ENCODE data around the gene RPS15.
"Not testable (repeated sequence)": the region's sequence is repeated elsewhere in the genome, so short reads cannot be mapped to it uniquely, and the experiment has no call there.

Gene RPS15

DNA sequence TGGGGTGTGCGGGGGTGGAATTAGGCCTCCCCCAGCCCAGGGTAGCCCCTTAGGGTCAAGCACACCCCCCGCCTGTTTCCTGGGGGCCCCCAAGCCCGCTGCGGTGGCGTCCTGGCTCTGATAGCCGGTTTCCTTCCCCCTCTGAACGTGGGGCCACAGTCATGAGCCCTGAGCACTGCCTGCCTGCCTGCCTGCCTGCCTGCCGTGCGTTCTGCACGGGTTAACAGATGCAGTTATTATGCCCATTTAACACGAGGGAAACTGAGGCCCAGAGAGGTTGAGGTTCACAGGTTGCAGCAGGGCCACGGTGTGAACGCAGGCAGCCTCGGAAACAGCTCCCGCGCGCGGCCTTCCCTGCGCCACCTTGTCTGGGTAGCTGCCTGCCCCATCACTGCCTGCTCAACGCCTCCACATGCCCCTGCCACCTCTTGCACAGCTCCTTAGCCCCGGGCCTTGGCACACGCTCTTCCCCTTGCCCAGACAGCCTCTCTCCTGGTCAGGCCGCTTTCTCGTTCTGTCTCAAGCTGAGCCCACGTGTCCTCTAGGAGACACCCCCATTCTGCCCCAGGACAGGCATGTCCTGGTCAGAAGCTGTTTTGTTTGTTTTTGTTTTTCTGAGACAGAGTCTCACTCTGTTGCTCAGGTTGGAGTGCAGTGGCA is 35.7 kb upstream of the RPS15 start:
- DNase-seq (ENCODE audit: low spot score) = no peak

DNA sequence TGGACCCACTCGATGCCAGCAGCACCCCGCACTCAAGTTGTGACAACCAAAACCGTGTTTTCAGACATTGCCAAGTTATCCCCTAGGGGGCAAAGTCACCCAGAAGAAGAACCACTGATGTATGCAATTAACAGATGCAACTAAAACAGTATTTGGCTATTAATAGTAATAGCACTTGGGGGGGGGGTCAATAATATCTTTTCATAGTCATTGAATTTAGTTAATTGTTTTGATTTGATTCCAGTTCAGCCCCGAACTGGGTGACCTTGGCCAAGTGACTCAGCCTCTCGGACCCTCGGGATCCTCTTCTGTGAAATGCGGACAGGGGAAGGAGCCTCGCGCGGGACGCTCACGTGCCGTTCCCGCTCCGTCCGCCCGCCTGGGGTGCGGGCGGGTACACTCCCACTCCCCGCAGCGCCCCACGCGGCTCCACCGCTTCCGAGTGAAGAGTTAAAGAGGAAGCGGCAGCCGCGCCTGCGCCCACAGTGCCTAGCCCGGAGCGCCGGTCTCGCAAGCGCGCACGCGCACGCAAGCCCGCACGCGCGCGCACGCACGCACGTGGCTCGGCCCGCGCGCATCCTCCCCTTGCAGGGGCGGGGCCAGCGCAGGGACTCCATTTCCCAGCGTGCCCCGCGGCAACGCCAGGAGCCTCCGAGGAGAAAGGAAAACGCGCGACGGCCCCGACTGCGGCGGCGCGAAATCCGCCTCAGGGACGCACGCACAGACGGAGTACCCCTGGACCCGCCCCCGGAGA is 31.2 kb upstream of the RPS15 start:
- DNase-seq (ENCODE audit: low spot score) = peak; percentile 96

DNA sequence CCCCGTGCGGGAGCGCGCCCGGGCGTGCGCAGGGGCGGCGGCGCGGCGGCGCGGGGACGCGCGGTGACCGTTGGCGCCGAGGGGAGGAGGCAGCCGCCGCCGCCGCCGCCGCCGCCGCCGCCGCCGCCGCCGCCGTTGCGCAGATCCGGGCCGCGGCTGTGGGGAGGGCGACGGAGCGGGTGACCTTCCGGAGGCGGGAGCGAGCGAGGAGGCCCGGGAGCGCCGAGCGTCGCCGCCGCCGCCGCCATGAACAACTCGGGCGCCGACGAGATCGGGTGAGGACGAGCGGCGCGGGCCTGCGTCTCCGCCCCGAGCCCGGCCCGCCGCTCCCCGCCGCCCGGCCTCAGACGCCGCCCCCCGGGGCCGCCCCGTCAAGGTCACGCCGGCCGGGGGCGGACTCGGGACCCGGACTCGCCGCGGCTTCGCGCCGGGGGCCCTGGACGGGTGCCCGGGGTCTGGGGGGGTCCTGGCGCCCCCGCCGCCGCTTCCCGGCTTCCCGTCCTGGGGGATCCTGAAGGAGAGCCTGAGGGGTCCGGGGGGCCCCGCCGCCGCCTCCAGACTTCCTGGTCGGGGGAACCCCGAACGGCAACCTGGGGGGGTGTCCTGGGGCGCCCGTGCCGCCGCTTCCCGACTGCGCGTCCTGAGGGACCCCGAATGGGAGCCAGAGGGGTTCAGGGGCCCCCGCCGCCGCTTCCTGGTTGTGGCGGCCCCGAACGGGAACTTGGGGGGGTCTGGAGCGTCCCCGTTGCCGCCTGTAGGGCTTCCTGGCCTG is 30.5 kb upstream of the RPS15 start, which contains the start of gene DAZAP1:
TSS of gene DAZAP1 (plus strand) at position 59 of the 772 bp plus-strand sequence. CDS start at position 247, 188 bp downstream.
- DNase-seq (ENCODE audit: low spot score) = no peak

DNA sequence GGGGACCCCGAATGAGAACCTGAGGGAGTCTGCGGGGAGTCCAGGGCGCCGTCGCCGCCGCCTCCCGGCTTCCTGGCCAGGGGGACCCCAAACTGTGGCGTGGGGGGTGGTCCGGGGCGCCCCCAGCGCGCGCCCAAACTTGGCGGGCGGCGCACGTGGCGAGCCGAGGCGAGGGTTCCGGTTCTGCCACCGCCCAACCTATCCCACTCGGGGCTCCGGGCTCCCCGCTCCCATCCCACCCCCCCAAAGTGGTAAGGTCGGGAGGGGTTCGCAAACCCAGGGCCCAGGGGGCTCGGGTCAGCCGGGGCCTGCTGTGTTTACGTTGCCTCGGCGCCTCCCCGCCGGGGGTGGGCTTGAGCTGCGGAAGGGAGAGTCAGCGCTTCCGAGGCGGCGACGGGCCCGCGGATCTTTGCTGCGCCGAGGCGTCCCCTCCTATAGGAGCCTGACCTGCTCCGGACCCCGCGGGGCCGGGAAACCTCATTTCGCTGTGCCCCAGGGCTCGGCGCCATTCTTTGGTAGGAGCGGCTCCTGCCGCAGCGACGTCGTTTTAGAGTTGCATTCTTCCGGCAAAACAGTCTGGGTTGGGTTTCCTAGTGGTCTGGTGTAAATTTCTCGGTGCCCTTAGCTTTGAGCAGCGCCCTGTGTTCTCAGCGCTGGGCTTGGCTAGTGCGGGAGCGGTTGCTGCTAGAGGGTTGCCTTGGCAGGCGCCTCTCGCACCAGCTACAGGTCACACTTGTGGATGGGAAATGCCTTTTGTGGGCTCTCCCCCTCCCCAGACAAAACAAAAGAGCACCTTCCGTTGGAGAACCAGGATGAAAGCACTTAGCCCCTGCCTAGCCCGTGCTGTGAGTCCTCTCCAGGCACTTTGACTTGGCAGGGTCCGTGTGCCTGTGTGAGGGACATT is 29.6 kb upstream of the RPS15 start:
- DNase-seq (ENCODE audit: low spot score) = no peak

DNA sequence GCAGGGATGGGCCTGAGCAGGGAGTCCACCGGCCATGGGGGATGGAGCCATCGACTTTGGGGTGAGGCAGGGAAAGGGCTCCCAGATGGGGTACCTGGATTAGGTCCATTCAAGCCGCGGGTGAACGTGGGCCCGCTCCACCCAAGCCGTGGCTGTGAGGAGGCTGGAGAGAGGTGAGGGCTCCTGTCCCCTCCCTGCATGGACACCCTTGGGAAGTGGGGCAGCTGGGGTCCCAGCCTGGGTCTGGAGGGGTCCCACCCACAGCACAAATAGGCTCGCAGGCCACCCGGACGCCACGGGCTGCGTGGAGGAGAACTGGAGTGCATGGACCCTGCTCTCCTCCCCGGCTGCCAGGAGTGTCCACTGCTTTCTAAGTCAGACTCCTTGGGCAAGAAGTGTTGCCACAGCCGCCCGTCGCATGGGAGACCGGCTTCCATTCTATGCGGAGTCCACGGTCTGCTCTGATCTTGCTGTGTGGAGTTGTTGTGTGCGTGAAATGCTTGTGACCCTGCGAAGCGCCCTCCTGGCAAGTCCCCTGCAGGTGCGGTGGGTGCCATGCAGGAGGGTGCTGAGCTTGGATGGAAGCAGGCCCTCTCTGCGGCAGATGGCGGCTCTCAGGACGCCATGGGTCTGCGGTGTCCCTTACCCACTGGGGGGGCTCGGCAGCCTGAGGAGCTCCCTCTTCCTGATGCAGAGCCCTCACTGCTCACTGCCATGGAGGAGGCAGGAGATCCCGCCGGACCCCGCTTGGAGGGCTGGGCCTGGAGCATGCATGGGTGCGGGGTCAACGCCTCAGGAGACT is 28.8 kb upstream of the RPS15 start:
- DNase-seq (ENCODE audit: low spot score) = no peak

DNA sequence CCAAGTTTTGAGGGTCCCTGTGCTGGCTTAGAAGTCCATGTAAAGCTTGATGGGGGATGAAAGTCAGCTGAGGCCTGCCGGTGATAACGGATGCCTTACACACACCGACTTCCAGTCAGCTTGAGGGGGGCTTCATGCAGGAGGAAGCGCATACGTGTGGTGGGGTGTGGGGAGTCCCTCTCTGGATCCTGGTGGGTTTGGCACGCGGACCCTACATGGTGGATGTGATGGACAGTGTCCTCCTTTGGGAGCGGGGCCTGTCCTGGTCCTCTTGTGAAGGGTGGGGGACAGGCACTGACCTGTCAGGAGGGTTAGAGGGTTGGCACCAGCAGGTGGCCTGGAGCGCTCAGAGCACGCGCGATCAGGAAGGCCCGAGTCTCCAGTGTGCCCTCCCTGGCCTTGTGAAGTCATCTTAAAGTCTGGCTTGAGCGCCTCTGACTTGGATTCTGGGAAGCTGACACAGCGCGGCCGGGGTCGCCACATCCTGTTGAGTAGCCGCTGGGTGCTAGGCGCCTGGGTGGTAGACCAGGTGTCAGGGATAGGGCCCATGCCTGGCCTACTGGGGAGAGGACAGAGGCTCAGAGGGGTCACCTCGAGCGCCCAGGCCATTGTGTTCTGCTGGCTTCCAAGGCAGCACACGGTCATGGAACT is 27.9 kb upstream of the RPS15 start:
- DNase-seq (ENCODE audit: low spot score) = no peak

DNA sequence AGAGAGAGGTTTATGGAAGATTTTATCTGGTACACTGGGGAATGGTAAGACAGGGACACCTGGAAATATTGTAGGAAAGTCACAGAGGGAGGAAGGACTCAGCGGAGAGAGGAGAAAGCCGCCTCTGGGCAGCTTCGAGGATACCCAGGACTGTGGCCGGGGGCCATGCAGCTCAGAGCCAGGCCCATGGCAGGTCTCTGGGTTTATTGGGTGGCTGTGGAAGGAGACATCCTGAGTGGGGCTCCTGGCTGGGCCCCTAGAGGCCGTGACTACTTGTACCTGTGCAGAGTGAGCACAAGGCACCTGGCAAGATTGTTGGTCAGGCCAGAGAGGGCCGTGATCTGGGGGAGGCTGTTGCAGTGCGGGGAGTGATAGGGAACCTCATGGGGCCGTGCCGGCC is 27.4 kb upstream of the RPS15 start:
- DNase-seq (ENCODE audit: low spot score) = no peak

DNA sequence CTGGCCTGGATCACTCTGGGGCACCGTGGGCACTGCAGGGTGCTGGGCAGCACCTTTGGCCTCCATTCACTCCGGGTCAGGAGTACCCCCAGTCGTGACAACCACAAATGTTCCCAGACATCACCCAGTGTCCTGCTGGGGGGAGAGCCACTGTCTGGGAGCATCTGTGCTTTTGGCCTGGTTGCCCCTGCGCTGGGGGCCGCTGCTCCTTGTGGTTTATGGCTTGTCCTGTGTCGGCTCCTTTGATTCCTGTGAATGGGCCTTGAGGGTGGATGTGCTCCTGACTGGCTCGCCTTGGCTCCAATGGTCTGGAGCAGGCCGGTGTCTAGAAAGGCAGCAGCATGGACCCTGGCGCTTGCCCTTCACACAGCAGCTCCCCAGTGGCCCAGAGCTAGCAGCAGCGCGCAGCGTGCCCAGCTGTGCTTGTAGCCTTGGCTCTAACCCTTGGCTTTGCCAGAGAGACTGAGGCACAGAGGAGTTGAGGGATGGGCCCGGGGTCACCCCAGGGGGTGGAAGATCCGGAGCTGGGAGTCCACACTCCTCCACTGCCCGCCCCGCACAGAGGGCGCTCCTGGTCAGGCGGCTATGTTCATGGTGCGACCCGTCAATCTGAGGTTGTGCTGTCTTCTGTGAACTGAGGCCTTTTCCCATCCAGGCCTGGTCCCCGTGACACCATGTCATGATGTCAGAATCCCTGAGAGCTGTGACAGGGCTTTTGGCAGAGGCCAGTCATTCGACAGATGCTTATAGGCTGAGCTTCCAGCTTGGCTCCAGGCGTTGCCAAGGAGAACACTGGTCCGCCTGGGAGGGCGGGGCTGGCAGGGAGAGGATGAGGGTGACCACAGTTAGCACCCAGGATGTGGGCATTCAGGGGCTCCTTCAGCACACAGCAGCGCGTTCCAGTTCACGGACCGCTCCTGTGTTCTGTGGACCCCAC is 26.7 kb upstream of the RPS15 start:
- peak; percentile 97 for DNase-seq (ENCODE audit: low spot score)

DNA sequence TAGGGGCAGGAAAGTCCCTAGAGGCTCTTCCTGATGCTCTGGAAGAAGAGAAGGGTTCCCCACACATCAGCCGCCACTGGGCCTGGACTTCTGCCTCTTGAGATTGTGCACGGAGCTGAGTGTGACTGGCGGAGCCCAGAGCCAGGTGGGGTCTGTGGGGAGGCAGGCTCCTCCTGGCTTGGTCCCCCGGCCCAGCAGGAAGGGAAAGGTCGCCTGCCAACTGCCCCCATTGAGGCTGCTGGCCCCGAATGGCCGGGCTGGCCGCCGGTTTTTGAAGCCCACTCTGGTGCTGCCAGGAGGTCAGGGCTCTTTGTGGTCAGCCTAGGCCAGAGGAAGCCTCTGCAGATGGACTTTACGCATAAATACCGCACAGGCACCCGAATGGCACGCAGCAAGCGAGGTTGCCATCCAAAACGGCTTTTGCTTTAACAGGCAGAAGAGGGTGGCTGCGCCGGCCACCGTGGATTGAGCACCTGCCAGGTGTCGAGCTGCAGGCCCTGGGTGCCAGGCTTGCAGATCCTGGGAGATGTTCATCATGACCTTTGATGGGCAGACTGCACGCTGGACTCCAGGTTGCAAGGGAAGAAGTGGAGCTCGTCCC is 25.8 kb upstream of the RPS15 start:
- no peak for DNase-seq (ENCODE audit: low spot score)

DNA sequence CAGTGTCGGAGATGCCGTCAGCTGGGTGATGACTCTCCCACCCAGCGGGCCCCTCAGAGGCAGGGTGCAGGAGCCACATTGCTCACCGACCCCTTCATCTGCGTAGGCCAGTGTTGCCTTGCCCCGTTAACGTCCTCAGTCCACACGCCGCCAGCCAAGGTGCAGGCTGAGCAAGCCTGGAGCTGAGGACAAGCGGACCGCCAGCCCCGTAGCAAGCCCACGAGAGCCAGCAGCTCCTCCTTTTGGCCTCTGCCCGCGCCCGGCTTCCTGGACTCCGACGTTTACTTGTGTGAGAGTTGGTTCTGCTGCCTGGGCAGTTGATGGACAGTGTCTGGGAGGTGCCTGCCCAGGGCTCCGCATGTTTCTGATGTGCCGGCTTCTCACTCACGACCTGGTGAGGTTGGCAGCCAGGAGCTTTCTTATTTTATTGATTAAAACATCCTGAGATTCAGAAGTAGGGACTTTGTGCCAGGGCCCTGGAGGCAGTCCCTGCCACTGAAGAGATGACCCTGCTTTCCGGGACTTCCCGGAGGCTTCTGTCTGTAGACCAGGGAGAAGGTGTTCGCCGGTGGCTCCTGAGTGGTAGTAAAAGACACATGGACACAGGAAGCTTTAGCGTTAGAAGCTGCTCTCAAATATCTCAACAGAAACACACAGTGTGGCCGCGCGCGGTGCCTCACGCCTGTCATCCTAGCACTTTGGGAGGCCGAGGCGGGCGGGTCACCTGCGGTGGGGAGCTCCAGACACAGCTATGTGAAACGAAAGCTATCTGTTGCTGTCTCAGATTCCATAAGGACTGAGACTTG is 25.0 kb upstream of the RPS15 start:
- DNase-seq (ENCODE audit: low spot score) = no peak

DNA sequence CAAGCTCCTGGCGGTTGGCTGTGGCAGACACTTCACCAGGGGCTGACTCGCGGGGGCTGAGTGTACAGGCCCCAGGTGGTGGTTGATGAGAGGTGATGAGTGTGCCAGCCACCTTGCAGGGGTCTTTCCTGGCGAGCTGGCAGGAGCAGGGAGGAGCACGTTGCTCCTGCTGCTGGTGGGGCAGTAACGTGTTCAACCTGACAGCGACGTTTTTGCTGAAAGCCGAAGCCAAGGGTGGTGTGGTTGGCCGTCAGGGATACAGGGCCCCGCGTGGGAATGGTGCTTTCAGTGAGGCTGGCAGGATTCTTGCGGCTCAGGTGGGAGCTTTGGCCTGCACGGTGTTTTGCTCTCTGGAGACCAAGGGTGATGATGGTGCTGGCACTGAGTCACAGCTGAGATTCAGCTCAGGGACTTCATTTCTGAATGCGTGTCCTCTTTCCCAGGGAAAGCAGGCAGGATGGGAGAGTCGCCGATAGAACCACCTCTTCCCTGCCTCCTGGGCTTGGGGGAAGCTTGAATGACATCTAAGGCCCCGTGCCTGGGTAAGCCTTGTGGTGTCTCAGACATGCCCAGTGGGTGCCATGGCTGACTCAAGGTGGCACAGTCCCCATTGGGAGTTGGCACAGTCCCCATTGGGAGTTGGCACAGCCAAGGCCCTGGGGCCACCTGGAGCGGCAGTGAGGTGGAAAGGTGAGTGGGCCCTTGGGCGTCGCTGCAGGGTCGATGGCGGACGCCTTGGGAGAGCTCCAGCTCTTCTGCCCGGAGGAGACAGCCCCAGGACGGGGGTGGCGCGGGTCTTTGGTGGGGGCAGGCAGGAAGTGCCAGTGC is 22.0 kb upstream of the RPS15 start:
- no peak for DNase-seq (ENCODE audit: low spot score)

DNA sequence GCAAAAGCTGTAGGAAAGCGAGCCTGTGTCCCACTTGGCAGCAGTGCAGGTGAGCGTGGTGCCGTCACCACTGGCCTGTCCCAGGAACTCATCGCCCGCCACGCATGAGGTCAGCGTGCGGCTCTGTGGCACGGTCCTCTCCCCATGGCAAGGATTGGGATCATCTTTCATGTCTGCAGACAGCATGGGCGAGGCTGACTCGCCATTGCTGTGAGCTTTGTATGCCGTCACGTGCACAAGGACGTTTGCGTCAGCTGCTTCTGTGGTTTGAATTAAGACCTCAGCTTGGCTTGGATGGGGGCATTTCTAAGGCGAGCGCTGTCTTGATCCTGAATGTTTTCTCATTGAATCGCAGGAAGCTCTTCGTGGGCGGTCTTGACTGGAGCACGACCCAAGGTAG is 21.1 kb upstream of the RPS15 start:
- DNase-seq (ENCODE audit: low spot score) = no peak

DNA sequence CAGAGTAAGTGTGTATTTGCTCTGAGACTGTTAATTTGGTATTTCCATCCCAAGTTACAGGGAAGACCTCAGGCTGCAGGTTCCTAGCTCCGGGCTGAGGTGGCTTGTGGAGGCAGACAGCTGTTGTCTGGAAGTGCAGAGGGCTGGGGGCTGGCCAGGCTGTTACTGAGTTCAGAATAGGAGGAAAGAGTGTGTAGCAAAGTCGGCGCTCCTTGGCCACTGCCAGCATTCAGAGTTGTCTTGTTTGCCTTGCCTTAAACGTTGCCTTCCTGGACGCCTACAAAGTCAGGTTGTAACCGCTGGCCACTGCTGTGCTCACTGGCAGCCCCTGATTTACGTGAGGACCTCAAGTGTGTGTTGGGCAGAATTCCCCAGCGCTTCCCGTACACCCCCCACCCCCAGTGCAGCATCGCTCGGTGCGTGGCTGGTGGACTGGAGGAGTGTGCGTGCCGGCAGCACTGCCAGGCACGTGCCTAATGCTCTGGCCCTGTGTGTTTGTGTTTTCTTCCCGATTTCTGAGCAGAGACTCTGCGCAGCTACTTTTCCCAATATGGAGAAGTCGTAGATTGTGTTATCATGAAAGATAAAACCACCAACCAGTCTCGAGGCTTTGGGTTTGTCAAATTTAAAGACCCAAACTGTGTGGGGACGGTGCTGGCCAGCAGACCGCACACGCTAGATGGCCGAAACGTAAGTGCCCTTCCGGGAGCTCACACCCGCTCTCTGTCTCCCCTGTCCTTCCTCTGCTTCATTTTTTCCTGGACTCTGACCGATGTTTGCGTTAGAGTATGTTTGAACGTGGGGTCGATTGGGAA is 20.3 kb upstream of the RPS15 start:
- DNase-seq (ENCODE audit: low spot score) = no peak

DNA sequence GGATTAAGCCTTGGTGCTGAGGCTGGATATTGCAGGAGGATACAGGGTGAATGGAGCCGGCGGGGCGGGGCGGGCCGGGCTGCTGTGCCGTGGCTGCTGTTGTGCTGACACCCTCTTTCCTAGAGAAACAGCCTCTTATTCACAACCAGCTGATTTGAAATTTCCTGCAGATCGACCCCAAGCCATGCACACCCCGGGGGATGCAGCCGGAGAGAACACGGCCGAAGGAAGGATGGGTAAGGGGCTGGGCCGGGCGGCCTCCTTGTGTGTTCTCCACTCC is 19.8 kb upstream of the RPS15 start:
- DNase-seq (ENCODE audit: low spot score) = no peak

DNA sequence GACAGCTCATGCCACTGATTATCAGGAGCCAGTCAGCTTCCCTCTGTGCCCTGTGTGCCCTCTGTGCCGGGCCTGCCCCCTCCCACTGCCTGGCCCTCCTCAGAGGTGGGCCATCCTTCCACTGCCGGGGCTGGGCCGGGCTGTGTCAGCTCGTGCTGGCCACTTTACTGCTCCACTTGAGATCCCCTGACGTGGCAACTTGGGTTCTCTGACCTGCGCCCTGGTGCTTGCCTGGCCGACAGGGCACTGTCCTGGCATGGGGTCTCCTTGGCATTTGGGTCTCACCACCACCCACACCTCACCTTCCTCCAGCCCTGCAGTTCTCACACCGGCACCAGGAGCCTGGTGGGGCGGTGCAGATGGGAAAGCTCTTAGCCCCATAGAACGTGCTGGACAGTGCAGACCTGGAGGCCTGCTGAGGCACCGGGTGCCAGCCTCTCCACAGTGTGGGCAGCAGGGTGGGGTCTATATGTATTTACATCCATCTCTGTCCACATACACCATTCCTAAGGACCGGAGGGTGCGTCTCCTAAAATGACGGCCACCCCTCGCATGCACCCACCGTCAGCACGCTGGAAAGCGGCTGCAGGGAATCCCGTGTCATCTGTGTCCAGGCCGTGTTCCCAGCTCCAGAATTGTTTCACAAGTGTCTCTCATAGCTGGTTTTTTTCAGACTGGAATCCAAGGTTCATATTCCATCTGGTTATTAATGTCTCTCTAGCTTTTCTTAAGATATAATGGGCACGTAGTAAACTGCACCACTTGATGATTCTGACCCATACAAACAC is 19.1 kb upstream of the RPS15 start:
- no peak for DNase-seq (ENCODE audit: low spot score)

DNA sequence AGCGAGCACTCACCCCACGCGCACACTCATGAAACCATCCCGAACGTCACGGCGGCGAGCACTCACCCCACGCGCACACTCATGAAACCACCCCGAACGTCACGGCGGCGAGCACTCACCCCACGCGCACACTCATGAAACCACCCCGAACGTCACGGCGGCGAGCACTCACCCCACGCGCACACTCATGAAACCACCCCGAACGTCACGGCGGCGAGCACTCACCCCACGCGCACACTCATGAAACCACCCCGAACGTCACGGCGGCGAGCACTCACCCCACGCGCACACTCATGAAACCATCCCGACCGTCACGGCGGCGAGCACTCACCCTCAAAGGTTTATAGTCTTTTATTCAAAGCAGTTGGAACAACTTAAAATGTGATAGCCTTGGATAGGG is 18.1 kb upstream of the RPS15 start:
- DNase-seq (ENCODE audit: low spot score) = not testable (repeated sequence)

All from Ammon's horn (tissue), 1 donor.